Measurements from ENCODE around the gene CDKN2B.

Gene CDKN2B

GRCh38 chr9:22055090-22055489, 46.0 kb upstream of the CDKN2B start:
- no peaks in the 10 kb centered on the region for H3K9me3 ChIP-seq (ENCODE audit: insufficient read depth, low read depth, low read length)
- TF ChIP-seq CTCF (conservative IDR thresholded peaks at IDR 0.05; ENCODE audit: low read length): no peak
- TF ChIP-seq EZH2phosphoT487 (IDR thresholded peaks at IDR 0.05; ENCODE audit: borderline replicate concordance): no peak
- H3K9me2 ChIP-seq (replicated peaks; ENCODE audit: low read depth, low read length): no peaks in the 10 kb centered on the region
- H3K4me1 ChIP-seq (ENCODE audit: insufficient read depth, low read length, poor library complexity, severe bottlenecking): peaks cover 27% of the 10 kb centered on the region
- H3F3A ChIP-seq (ENCODE audit: low read depth): peaks cover 7% of the 10 kb centered on the region
- H2AFZ ChIP-seq (ENCODE audit: low read length): no peak overlapping the region
- H3K4me2 ChIP-seq (ENCODE audit: low read depth, low read length, poor library complexity, severe bottlenecking): no peak overlapping the region
- no peak overlapping the region for H3K9ac ChIP-seq (ENCODE audit: low read depth, low read length, poor library complexity, severe bottlenecking)
- peaks cover 3% of the 10 kb centered on the region; the same call in 1 of the 2 replicates for H3K36me3 ChIP-seq (ENCODE audit: insufficient read depth, low read length)
- no peaks in the 10 kb centered on the region for H3K27me3 ChIP-seq (ENCODE audit: insufficient read depth, low read length, poor library complexity, severe bottlenecking)
- H4K20me1 ChIP-seq (ENCODE audit: insufficient read depth, low read length, poor library complexity, severe bottlenecking): no peaks in the 10 kb centered on the region
- no peak overlapping the region for H3K4me3 ChIP-seq (ENCODE audit: low read length, poor library complexity, severe bottlenecking)
- H3K79me2 ChIP-seq (ENCODE audit: insufficient read depth, low read length): no peaks in the 10 kb centered on the region

- H3K4me3 ChIP-seq (ENCODE audit: low read length, poor library complexity, severe bottlenecking): no peak overlapping the region
- H4K20me1 ChIP-seq (ENCODE audit: insufficient read depth, low read length, poor library complexity, severe bottlenecking): no peaks in the 10 kb centered on the region
- H3K4me1 ChIP-seq (ENCODE audit: insufficient read depth, low read length, poor library complexity, severe bottlenecking): peaks cover 32% of the 10 kb centered on the region
- TF ChIP-seq CTCF (conservative IDR thresholded peaks at IDR 0.05; ENCODE audit: low read length) (no peak), EZH2phosphoT487 (IDR thresholded peaks at IDR 0.05; ENCODE audit: borderline replicate concordance) (no peak)
- no peaks in the 10 kb centered on the region for H3K9me2 ChIP-seq (replicated peaks; ENCODE audit: low read depth, low read length)
- H3K9me3 ChIP-seq (ENCODE audit: insufficient read depth, low read depth, low read length): no peaks in the 10 kb centered on the region
- no peak overlapping the region for H2AFZ ChIP-seq (ENCODE audit: low read length)
- H3K79me2 ChIP-seq (ENCODE audit: insufficient read depth, low read length): no peaks in the 10 kb centered on the region
- no peak overlapping the region for H3K9ac ChIP-seq (ENCODE audit: low read depth, low read length, poor library complexity, severe bottlenecking)
- peaks cover 3% of the 10 kb centered on the region; the same call in 1 of the 2 replicates for H3K36me3 ChIP-seq (ENCODE audit: insufficient read depth, low read length)
- H3F3A ChIP-seq (ENCODE audit: low read depth): peaks cover 7% of the 10 kb centered on the region
- H3K4me2 ChIP-seq (ENCODE audit: low read depth, low read length, poor library complexity, severe bottlenecking): no peak overlapping the region
- no peaks in the 10 kb centered on the region for H3K27me3 ChIP-seq (ENCODE audit: insufficient read depth, low read length, poor library complexity, severe bottlenecking)
Measured at GRCh38 chr9:22054529-22054928, 45.4 kb upstream of the CDKN2B start.

- TF ChIP-seq CTCF (conservative IDR thresholded peaks at IDR 0.05; ENCODE audit: low read length) (no peak), EZH2phosphoT487 (IDR thresholded peaks at IDR 0.05; ENCODE audit: borderline replicate concordance) (no peak)
- Histone ChIP-seq H3K9me3 (ENCODE audit: insufficient read depth, low read depth, low read length) (no peaks in the 10 kb centered on the region), H3K36me3 (ENCODE audit: insufficient read depth, low read length) (peaks cover 3% of the 10 kb centered on the region; the same call in 1 of the 2 replicates)
Measured at GRCh38 chr9:22054076-22054475, 45.0 kb upstream of the CDKN2B start.

More at GRCh38 chr9:22054076-22054475, 45.0 kb upstream of the CDKN2B start:
- Histone ChIP-seq H3K9me2 (replicated peaks; ENCODE audit: low read depth, low read length) (no peaks in the 10 kb centered on the region), H3K4me3 (ENCODE audit: low read length, poor library complexity, severe bottlenecking) (no peak overlapping the region), H2AFZ (ENCODE audit: low read length) (no peak overlapping the region), H3K4me2 (ENCODE audit: low read depth, low read length, poor library complexity, severe bottlenecking) (no peak overlapping the region), H3K4me1 (ENCODE audit: insufficient read depth, low read length, poor library complexity, severe bottlenecking) (peaks cover 36% of the 10 kb centered on the region), H3K79me2 (ENCODE audit: insufficient read depth, low read length) (no peaks in the 10 kb centered on the region), H3K9ac (ENCODE audit: low read depth, low read length, poor library complexity, severe bottlenecking) (no peak overlapping the region), H3K27me3 (ENCODE audit: insufficient read depth, low read length, poor library complexity, severe bottlenecking) (no peaks in the 10 kb centered on the region), H4K20me1 (ENCODE audit: insufficient read depth, low read length, poor library complexity, severe bottlenecking) (no peaks in the 10 kb centered on the region), H3F3A (ENCODE audit: low read depth) (peaks cover 7% of the 10 kb centered on the region)

Measured in Loucy (cell line).